H1 (cell line): ENCODE data around the gene CTTNBP2. TPM values are rescaled to one million over a fixed set of nuclear protein-coding genes. Genes with fewer than 3 reads are reported as not detected.

ENCODE experiments used
- E2F6 ChIP-seq: IDR thresholded peaks from 2 replicates; pipeline ENCODE4 v1.6.1; 2012; ENCODE audit warnings: inconsistent platforms
- HDAC2 ChIP-seq, 2 experiments: fragments of 300-600 bp in 1 of 2; sonication (generic) in 1 of 2; IDR thresholded peaks; 2 replicates each; pipeline ENCODE4 v1.6.1; 2011 to 2012; ENCODE audit warnings: low read depth in 2 of 2, low read length in 2 of 2, mild to moderate bottlenecking in 2 of 2, moderate library complexity in 2 of 2, borderline replicate concordance in 1 of 2, inconsistent platforms in 1 of 2
- TAF1 ChIP-seq: IDR thresholded peaks from 2 replicates; pipeline ENCODE4 v1.6.1; 2011; ENCODE audit warnings: mild to moderate bottlenecking, low read depth, low read length
- ZNF274 ChIP-seq: IDR thresholded peaks from 2 replicates; pipeline ENCODE4 v1.7.0; 2012; ENCODE audit warnings: low read length, borderline replicate concordance; ENCODE audit errors: extremely low read depth
- polyA plus RNA-seq, 7 experiments: library from polyadenylated mRNA; depleted of rRNA in 3 of 7; stranded (reverse) in 5 of 7; unstranded in 2 of 7; fragments of >200 nt in 5 of 7; fragments of 200-250 nt in 2 of 7; gene quantifications; 1 replicate in 5 of 7; 2 replicates in 1 of 7; 4 replicates in 1 of 7; pipeline versions ENCODE4 v1.2.1 to v1.2.3, GENCODE V29; 2011 to 2013; ENCODE audit warnings: missing spikeins in 2 of 7, mixed read lengths in 2 of 7
- total RNA-seq: library from RNA; stranded (reverse); fragmentation: NEBNext Ultra II Directional; extraction: Animal tissue kit (Norgen Biotek cat#: 25700); gene quantifications from 2 replicates; pipeline ENCODE4 v1.2.1, GENCODE V29; 2021

Gene CTTNBP2
- total and polyA plus RNA-seq, 2 of the 8 experiments (the other 6 are each of a cell fraction or from before 2014, with no cell fraction given), result 15.3 to 35.1 TPM

DNA sequence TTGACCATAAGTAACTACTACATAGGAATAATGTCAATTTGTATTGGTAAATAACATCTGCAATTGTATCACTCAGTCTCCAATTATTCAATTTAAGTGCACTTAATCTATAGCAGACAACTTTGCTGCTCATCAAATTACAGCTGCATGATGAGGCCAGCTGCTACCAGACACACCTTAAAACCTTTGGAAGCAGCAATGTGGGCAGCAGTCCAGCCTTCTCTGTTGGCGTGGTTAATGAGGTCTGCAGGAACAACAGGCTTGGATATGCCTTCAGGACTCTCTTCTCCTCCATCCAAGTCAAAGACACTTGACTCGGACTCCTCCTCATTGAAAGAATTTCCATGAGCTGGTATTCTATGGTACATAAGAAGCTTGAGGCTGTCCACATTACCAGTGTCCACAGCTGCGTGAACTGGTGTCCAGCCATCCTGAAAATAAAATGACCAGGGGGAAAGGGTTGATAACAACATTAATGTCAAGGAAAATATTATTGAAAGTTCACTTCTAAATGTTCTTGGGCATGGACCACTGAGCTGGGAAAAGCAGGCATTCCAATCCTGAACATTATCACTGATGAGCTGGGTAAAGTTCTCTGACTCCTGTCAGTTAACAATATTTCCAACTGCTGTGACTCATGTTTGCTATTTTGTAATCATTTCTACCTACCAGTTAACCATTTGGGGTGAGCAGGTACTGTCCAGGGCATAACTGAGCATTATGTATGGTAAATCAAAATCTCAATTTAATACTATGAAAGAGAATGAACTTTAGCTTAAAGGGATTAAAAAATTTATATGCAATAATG is 95.7 kb downstream of the CTTNBP2 start (continued):
- TF ChIP-seq ZNF274, result no peak
- no peak for TF ChIP-seq E2F6
- TF ChIP-seq TAF1, result no peak
- TF ChIP-seq HDAC2 (IDR thresholded peaks at IDR 0.05; ENCODE audit: borderline replicate concordance in 1 of 2, low read depth in 2 of 2, low read length in 2 of 2), result no peak
